MM.1S (cell line): ENCODE results near the gene TYRO3.
A peak's percentile ranks its signal among the peaks of the same experiment; 100 is the strongest.

Experiments
- DNase-seq: peaks from one replicate; pipeline ENCODE4 v3.0.0-alpha.2; 2015
- H2AFZ ChIP-seq: fragments of 300-600 bp; sonication (generic); 2 replicates; pipeline ENCODE4 v1.6.0; 2016; ENCODE audit warnings: antibody characterized with exemption, low read length
- H3F3A ChIP-seq: fragments of 300-600 bp; sonication (generic); 2 replicates; pipeline ENCODE4 v1.6.1; 2016; ENCODE audit warnings: mild to moderate bottlenecking, antibody characterized with exemption, low read length, moderate library complexity, mixed read lengths; ENCODE audit not compliant: insufficient read depth
- H3K27ac ChIP-seq: fragments of 300-600 bp; sonication (generic); 2 replicates; pipeline ENCODE4 v1.5.1; 2016; ENCODE audit warnings: mild to moderate bottlenecking, low read length
- H3K27me3 ChIP-seq: fragments of 300-600 bp; sonication (generic); replicated peaks from 2 replicates; pipeline ENCODE4 v1.6.0; 2016; ENCODE audit warnings: low read length; ENCODE audit not compliant: insufficient read depth
- H3K36me3 ChIP-seq: fragments of 300-600 bp; sonication (generic); replicated peaks from 2 replicates; pipeline ENCODE4 v1.6.1; 2016; ENCODE audit warnings: mild to moderate bottlenecking, low read length, mixed read lengths; ENCODE audit not compliant: insufficient read depth
- H3K4me1 ChIP-seq: fragments of 300-600 bp; sonication (generic); 2 replicates; pipeline ENCODE4 v1.6.1; 2016; ENCODE audit warnings: low read length, mixed read lengths
- H3K4me2 ChIP-seq: fragments of 300-600 bp; sonication (generic); 2 replicates; pipeline ENCODE4 v1.6.0; 2016; ENCODE audit warnings: low read depth, low read length
- H3K4me3 ChIP-seq: fragments of 300-600 bp; sonication (generic); 2 replicates; pipeline ENCODE4 v1.5.1; 2016; ENCODE audit warnings: low read length, mixed read lengths
- H3K79me2 ChIP-seq: fragments of 300-600 bp; sonication (generic); 2 replicates; pipeline ENCODE4 v1.6.1; 2016; ENCODE audit warnings: mixed run types, low read length, mixed read lengths
- H3K9ac ChIP-seq: fragments of 300-600 bp; sonication (generic); 2 replicates; pipeline ENCODE4 v1.6.1; 2016; ENCODE audit warnings: low read length, mixed read lengths
- H3K9me2 ChIP-seq: fragments of 300-600 bp; sonication (generic); replicated peaks from 2 replicates; pipeline ENCODE4 v1.6.1; 2016; ENCODE audit warnings: mild to moderate bottlenecking, low read length, mixed read lengths; ENCODE audit not compliant: insufficient read depth
- H3K9me3 ChIP-seq: fragments of 300-600 bp; sonication (generic); replicated peaks from 2 replicates; pipeline ENCODE4 v1.6.1; 2016; ENCODE audit warnings: mild to moderate bottlenecking, low read length, mixed read lengths; ENCODE audit not compliant: insufficient read depth
- H4K20me1 ChIP-seq: fragments of 300-600 bp; sonication (generic); 2 replicates; pipeline ENCODE4 v1.6.1; 2016; ENCODE audit warnings: mild to moderate bottlenecking, low read length, moderate library complexity, mixed read lengths; ENCODE audit not compliant: insufficient read depth
- EZH2 ChIP-seq: fragments of 300-600 bp; sonication (generic); optimal IDR thresholded peaks from 2 replicates; pipeline ENCODE3; 2017; ENCODE audit warnings: low read depth, mild to moderate bottlenecking, antibody characterized with exemption, low read length, mixed read lengths
- EZH2phosphoT487 ChIP-seq: fragments of 300-600 bp; sonication (generic); IDR thresholded peaks from 2 replicates; pipeline ENCODE4 v1.6.1; 2018; ENCODE audit warnings: antibody characterized with exemption, low read length
- TF ChIP-seq, protein P1 (sequence below): fragments of 300-600 bp; sonication (generic); IDR thresholded peaks from 2 replicates; pipeline ENCODE4 v1.5.1; 2016; ENCODE audit warnings: antibody characterized with exemption, low read length, mixed read lengths

Gene TYRO3

DNA sequence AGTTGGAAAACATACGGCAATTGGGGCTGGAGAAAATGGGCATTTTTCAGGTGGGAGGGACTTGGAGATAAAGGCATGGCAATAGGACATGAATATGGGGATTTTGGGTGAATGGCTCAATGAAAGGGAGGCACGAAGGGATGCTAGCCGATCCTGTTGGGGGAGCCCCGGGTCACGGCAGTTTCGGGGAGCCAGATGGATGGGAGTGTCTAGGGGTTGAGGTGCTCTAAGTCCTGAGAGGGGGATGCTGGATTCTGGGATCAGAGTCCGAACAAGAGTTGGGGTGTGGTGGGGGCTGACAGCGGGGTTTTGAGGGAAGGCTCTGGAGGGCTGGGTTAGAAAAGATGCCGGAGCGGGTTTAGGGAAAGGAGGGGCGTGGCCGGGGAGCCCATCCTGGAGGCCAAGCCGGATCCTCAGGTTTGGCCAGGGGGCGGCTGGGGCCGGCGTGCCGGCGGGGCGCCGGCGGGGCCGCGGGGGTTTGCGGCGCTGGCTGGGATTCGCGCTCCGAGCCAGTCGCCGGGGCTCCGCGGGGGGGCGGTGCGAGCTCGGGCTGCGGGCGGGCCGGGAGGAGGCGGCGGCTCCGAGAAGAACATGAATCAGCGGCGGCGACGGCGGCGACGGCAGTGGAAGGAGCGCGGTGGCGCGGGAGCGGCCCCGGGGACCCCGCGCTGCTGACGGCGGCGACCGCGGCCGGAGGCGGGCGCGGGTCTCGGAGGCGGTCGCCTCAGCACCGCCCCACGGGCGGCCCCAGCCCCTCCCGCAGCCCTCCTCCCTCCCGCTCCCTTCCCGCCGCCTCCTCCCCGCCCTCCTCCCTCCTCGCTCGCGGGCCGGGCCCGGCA, at the start of gene TYRO3:
Gene TYRO3, plus strand, starts transcription at position 813 of the 839 bp plus-strand sequence. CDS start 46 bp downstream, outside the sequence.
- Histone ChIP-seq H3F3A (peaks cover 9% of the 10 kb centered on the region), H3K79me2 (peaks cover 5% of the 10 kb centered on the region; the same call in 1 of the 2 replicates), H3K4me2 (peak within 1 kb of the TSS; percentile 96), H3K4me1 (peaks cover 9% of the 10 kb centered on the region), H3K27ac (peak within 1 kb of the TSS; percentile 11; the same call in 1 of the 2 replicates), H3K9me2 (no peaks in the 10 kb centered on the region), H4K20me1 (no peaks in the 10 kb centered on the region), H3K9me3 (no peaks in the 10 kb centered on the region), H3K27me3 (no peaks in the 10 kb centered on the region), H3K4me3 (peak within 1 kb of the TSS; percentile 66), H3K9ac (peak within 1 kb of the TSS; percentile 40; the same call in 1 of the 2 replicates), H2AFZ (peak within 1 kb of the TSS; percentile 89), H3K36me3 (no peaks in the 10 kb centered on the region)
- TF ChIP-seq, protein P1, sequence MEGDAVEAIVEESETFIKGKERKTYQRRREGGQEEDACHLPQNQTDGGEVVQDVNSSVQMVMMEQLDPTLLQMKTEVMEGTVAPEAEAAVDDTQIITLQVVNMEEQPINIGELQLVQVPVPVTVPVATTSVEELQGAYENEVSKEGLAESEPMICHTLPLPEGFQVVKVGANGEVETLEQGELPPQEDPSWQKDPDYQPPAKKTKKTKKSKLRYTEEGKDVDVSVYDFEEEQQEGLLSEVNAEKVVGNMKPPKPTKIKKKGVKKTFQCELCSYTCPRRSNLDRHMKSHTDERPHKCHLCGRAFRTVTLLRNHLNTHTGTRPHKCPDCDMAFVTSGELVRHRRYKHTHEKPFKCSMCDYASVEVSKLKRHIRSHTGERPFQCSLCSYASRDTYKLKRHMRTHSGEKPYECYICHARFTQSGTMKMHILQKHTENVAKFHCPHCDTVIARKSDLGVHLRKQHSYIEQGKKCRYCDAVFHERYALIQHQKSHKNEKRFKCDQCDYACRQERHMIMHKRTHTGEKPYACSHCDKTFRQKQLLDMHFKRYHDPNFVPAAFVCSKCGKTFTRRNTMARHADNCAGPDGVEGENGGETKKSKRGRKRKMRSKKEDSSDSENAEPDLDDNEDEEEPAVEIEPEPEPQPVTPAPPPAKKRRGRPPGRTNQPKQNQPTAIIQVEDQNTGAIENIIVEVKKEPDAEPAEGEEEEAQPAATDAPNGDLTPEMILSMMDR = no peak
- TF ChIP-seq EZH2phosphoT487 (no peak), EZH2 (no peak)
- DNase-seq = peak; percentile 47

GRCh38 chr15:41510728-41511127, 48.3 kb upstream of the TYRO3 start:
- Histone ChIP-seq H3K79me2 (no peaks in the 10 kb centered on the region), H3K9me3 (no peaks in the 10 kb centered on the region), H3K27me3 (peaks cover 12% of the 10 kb centered on the region), H3K27ac (no peak overlapping the region), H3K4me1 (no peaks in the 10 kb centered on the region), H4K20me1 (no peaks in the 10 kb centered on the region), H3K9me2 (no peaks in the 10 kb centered on the region), H3K36me3 (no peaks in the 10 kb centered on the region), H2AFZ (no peak overlapping the region), H3K4me2 (no peak overlapping the region), H3K9ac (no peak overlapping the region), H3K4me3 (no peak overlapping the region), H3F3A (no peaks in the 10 kb centered on the region)
- no peak for DNase-seq
- no peak for TF ChIP-seq EZH2
- no peak for TF ChIP-seq EZH2phosphoT487
- TF ChIP-seq, protein P1 = no peak

DNA sequence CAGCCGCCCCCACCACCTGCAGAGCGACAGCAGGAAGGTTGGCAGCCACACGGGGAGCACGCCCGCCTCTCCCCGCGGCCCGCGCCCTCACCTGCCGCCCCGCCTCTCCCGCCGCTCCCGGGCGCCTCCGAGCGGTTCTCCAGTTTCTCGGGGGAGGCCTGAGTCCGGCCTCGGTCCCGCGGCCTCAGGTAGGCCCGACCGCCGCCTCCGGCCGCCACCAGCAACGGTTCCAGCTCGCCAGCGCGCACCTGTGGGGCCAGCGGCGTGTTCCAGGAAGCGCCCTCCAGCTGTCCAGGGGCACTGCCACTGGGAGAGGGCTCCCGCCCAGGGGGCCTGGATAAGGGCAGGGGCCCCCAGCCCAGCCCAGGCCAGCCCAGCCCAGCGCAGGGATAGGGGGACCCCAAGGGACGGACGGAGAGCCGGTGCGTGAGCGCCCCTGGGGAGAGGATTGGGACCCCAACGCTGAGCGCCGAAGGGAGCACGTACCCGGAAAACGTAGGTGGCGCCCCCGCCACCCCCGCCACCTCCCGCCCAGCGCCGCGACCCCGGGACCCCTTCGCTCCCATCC, 47.6 kb upstream of the TYRO3 start:
- no peaks in the 10 kb centered on the region for H3K4me1 ChIP-seq
- no peaks in the 10 kb centered on the region for H3K9me3 ChIP-seq
- TF ChIP-seq, protein P1 = no peak
- TF ChIP-seq EZH2phosphoT487 (no peak), EZH2 (no peak)
- no peaks in the 10 kb centered on the region for H3K9me2 ChIP-seq
- no peak for DNase-seq
- H3K4me2 ChIP-seq = no peak overlapping the region
- H3K79me2 ChIP-seq = no peaks in the 10 kb centered on the region
- no peak overlapping the region for H3K27ac ChIP-seq
- no peaks in the 10 kb centered on the region for H3K36me3 ChIP-seq
- no peaks in the 10 kb centered on the region for H3F3A ChIP-seq
- no peaks in the 10 kb centered on the region for H4K20me1 ChIP-seq
- peaks cover 12% of the 10 kb centered on the region for H3K27me3 ChIP-seq
- no peak overlapping the region for H3K9ac ChIP-seq
- H2AFZ ChIP-seq = no peak overlapping the region
- H3K4me3 ChIP-seq = no peak overlapping the region
